Natural killer cell (primary cell): ENCODE measurements around the gene ZSWIM1. TPM values are rescaled to one million over a fixed set of nuclear protein-coding genes. Genes with fewer than 3 reads are reported as not detected.

Experiments
- ATAC-seq, 3 donors: fragments of 150-1000 bp in 2 of 3; fragments of 200-7000 bp in 1 of 3; cut with Tn5 transposase; 1 replicate in 1 of 3; 2 replicates in 2 of 3; pipeline ENCODE4 v1.10.0; 2021; ENCODE audit warnings: mild to moderate bottlenecking in 2 of 3, moderate library complexity in 2 of 3
- DNase-seq, 2 donors: peaks; one replicate each; pipeline versions ENCODE4 v3.0.0 to v3.0.0-alpha.2; 2013 to 2021; ENCODE audit warnings: mixed read lengths in 1 of 2
- H3K27ac ChIP-seq: one replicate; pipeline ENCODE4 v1.5.1; 2013; ENCODE audit warnings: mild to moderate bottlenecking, low read length
- H3K27me3 ChIP-seq: one replicate; pipeline ENCODE4 v1.6.1; 2013; ENCODE audit warnings: low read length; ENCODE audit not compliant: control insufficient read depth, insufficient read depth
- H3K36me3 ChIP-seq: one replicate; pipeline ENCODE4 v1.6.1; 2013; ENCODE audit warnings: low read length; ENCODE audit not compliant: control insufficient read depth, insufficient read depth
- H3K4me1 ChIP-seq: one replicate; pipeline ENCODE4 v1.6.1; 2013; ENCODE audit warnings: low read length; ENCODE audit not compliant: control insufficient read depth, insufficient read depth
- H3K4me3 ChIP-seq: one replicate; pipeline ENCODE4 v1.5.1; 2013; ENCODE audit warnings: low read length
- H3K9me3 ChIP-seq: one replicate; pipeline ENCODE4 v1.6.1; 2013; ENCODE audit warnings: low read length; ENCODE audit not compliant: control insufficient read depth, insufficient read depth
- H3K27ac Mint-ChIP-seq, 2 donors: one replicate each; pipeline ENCODE4 v1.8.0; 2022; ENCODE audit warnings: mild to moderate bottlenecking in 2 of 2, mixed read lengths in 2 of 2, moderate library complexity in 1 of 2
- H3K27me3 Mint-ChIP-seq, 2 donors: one replicate each; pipeline ENCODE4 v1.8.0; 2022; ENCODE audit warnings: low read depth in 2 of 2, mixed read lengths in 2 of 2
- H3K36me3 Mint-ChIP-seq: one replicate; pipeline ENCODE4 v1.8.0; 2022; ENCODE audit warnings: mixed read lengths
- H3K4me1 Mint-ChIP-seq, 2 donors: one replicate each; pipeline ENCODE4 v1.8.0; 2022; ENCODE audit warnings: mixed read lengths in 2 of 2
- H3K4me3 Mint-ChIP-seq: one replicate; pipeline ENCODE4 v1.8.0; 2022; ENCODE audit warnings: mild to moderate bottlenecking, moderate library complexity, mixed read lengths
- H3K9me3 Mint-ChIP-seq, 2 donors: one replicate each; pipeline ENCODE4 v1.8.0; 2022; ENCODE audit warnings: mixed read lengths in 2 of 2
- CTCF ChIP-seq: fragments of 200-600 bp; IDR thresholded peaks from one replicate; pipeline ENCODE4 v1.8.0; 2022; ENCODE audit warnings: antibody characterized with exemption
- WGBS: methylation state at CpG from one replicate; pipeline ENCODE4 v1.1.7; 2013; ENCODE audit warnings: missing lambda C conversion rate; ENCODE audit not compliant: insufficient coverage; 5-methylcytosine and 5-hydroxymethylcytosine counted together
- intact Hi-C: fragments of 100-400 bp; cut with micrococcal nuclease; formaldehyde crosslinking; loops from one replicate; pipeline ENCODE4 v1.14.2; 2022
- total RNA-seq, 4 donors: library from RNA; stranded (reverse); fragments of 120-200 nt in 1 of 4; gene quantifications; one replicate each; pipeline versions ENCODE4 v1.2.3 to v1.2.4, GENCODE V29; 2013 to 2022

ZSWIM1 gene
- total RNA-seq, 3 donors from 2014 or later (not counting 1 experiment from before 2014, with no cell fraction given), result 0.59 to 2.4 (median 0.89) TPM

- TF ChIP-seq CTCF, result no peak
- Histone ChIP-seq H3K36me3 (peaks cover 19% of the 10 kb centered on the region), H3K27ac (peak overlapping the region; percentile 98), H3K27me3 (no peaks in the 10 kb centered on the region), H3K4me1 (peaks cover 26% of the 10 kb centered on the region), H3K9me3 (no peaks in the 10 kb centered on the region), H3K4me3 (peak overlapping the region; percentile 99)
- Mint-ChIP-seq H3K27ac (peak overlapping the region; percentile 96 to 97), H3K4me3 (peak overlapping the region; percentile 96), H3K4me1 (peaks cover 23 to 31% of the 10 kb centered on the region in 2 donors), H3K27me3 (no peaks in the 10 kb centered on the region), H3K36me3 (no peaks in the 10 kb centered on the region), H3K9me3 (no peaks in the 10 kb centered on the region)
- no peak for DNase-seq
- intact Hi-C loops, result loop anchor here (1.0 to 2.0 kb wide), 4 partner anchors 29 to 77 kb away; partner anchors contain the start of genes ACOT8, CTSA, NEURL2 and ZSWIM1
- WGBS, result 0% methylated on average over 32 of the region's 34 CpGs
- peak in 1 of 3 donors; percentile 5 for ATAC-seq
These were observed 53.1 kb downstream of the ZSWIM1 start for GRCh38 chr20:45934046-45934585.

Other genes with a start within 250 kb of the ZSWIM1 start
- not detected for gene WFDC9, start 249.9 kb upstream of the ZSWIM1 start, total RNA-seq
- not detected for gene WFDC11, start 211.0 kb upstream of the ZSWIM1 start, total RNA-seq
- gene WFDC13, start 179.2 kb upstream of the ZSWIM1 start, total RNA-seq, result not detected
- gene WFDC10B, start 176.2 kb upstream of the ZSWIM1 start, total RNA-seq, result not detected
- not detected for gene SPINT4, start 158.9 kb upstream of the ZSWIM1 start, total RNA-seq
- gene WFDC3, start 89.3 kb upstream of the ZSWIM1 start, total RNA-seq, result not detected
- 10 to 100 TPM; 11.3 to 15.5 (median 13.9) TPM for gene DNTTIP1, start 89.3 kb upstream of the ZSWIM1 start, total RNA-seq
- 1 to 10 TPM in 1 of 3 donors, under 1 TPM in 1, not detected in 1; 0.54 to 3.2 TPM for gene UBE2C, start 68.6 kb upstream of the ZSWIM1 start, total RNA-seq
- 1 to 10 TPM in 1 of 3 donors, under 1 TPM in 1, not detected in 1; 0.93 to 1.5 TPM for gene TNNC2, start 53.9 kb upstream of the ZSWIM1 start, total RNA-seq
- 1 to 10 TPM in 2 of 3 donors, under 1 TPM in 1; 0.99 to 1.7 (median 1.2) TPM for gene SNX21, start 47.4 kb upstream of the ZSWIM1 start, total RNA-seq
- 10 to 100 TPM; 30.5 to 35.4 (median 31.7) TPM for gene ACOT8, start 23.8 kb upstream of the ZSWIM1 start, total RNA-seq
- 1 to 10 TPM; 1.4 to 2.3 (median 1.5) TPM for gene ZSWIM3, start 23.6 kb upstream of the ZSWIM1 start, total RNA-seq
- gene SPATA25, start 6.4 kb downstream of the ZSWIM1 start, total RNA-seq, result 1 to 10 TPM in 1 of 3 donors, not detected in 2; 1.2 TPM
- 1 to 10 TPM in 2 of 3 donors, under 1 TPM in 1; 0.89 to 1.4 (median 1.4) TPM for gene NEURL2, start 10.0 kb downstream of the ZSWIM1 start, total RNA-seq
- gene CTSA, start 10.1 kb downstream of the ZSWIM1 start, total RNA-seq, result 100 to 1,000 TPM in 1 of 3 donors, 10 to 100 TPM in 2; 72.8 to 108 (median 86.8) TPM
- 1 to 10 TPM in 2 of 3 donors, under 1 TPM in 1; 0.63 to 3.5 (median 3.2) TPM for gene PLTP, start 30.9 kb downstream of the ZSWIM1 start, total RNA-seq
- gene PCIF1, start 53.5 kb downstream of the ZSWIM1 start, total RNA-seq, result 10 to 100 TPM; 72.0 to 85.1 (median 73.3) TPM
- 100 to 1,000 TPM; 101 to 119 (median 102) TPM for gene ZNF335, start 91.0 kb downstream of the ZSWIM1 start, total RNA-seq
- gene MMP9, start 127.7 kb downstream of the ZSWIM1 start, total RNA-seq, result 1 to 10 TPM; 2.0 to 2.8 (median 2.8) TPM
- under 1 TPM in 1 of 3 donors, not detected in 2; 0.85 TPM for gene SLC12A5, start 148.0 kb downstream of the ZSWIM1 start, total RNA-seq
- gene NCOA5, start 208.7 kb downstream of the ZSWIM1 start, total RNA-seq, result 10 to 100 TPM in 2 of 3 donors, 1 to 10 TPM in 1; 8.8 to 18.4 (median 18.0) TPM
- gene CD40, start 237.1 kb downstream of the ZSWIM1 start, total RNA-seq, result 1 to 10 TPM; 7.1 to 9.1 (median 7.2) TPM